Activated CD8-positive, alpha-beta T cell treated with anti-CD3 and anti-CD28 coated beads for 36 hours (primary cell): ENCODE measurements around the gene TMEM190. TPM values are rescaled to one million over a fixed set of nuclear protein-coding genes. Genes with fewer than 3 reads are reported as not detected.
"Not testable (repeated sequence)": the region's sequence is repeated elsewhere in the genome, so short reads cannot be mapped to it uniquely, and the experiment has no call there.

Experiments used
- ATAC-seq: fragments of 200-7000 bp; cut with Tn5 transposase; one replicate; pipeline ENCODE4 v1.10.0; 2021; ENCODE audit warnings: mild to moderate bottlenecking, moderate library complexity
- CTCF ChIA-PET: fragments of 350-600 bp; sonication (Branson Sonifier 250); formaldehyde crosslinking; loops from one replicate; lab custom pipeline; 2021; ENCODE audit warnings: antibody characterized with exemption; lab: Charles Lee
- POLR2A ChIA-PET: fragments of 350-600 bp; sonication (Branson Sonifier 250); formaldehyde crosslinking; loops from one replicate; lab custom pipeline; 2021; ENCODE audit warnings: antibody characterized with exemption; lab: Charles Lee
- DNase-seq: peaks from one replicate; pipeline ENCODE4 v3.0.0-alpha.2; 2020
- H3K27ac Mint-ChIP-seq: one replicate; pipeline ENCODE4 v1.8.0; 2021; ENCODE audit warnings: mild to moderate bottlenecking, mixed read lengths
- H3K27me3 Mint-ChIP-seq: one replicate; pipeline ENCODE4 v1.8.0; 2021; ENCODE audit warnings: mixed read lengths
- H3K36me3 Mint-ChIP-seq: one replicate; pipeline ENCODE4 v1.8.0; 2021; ENCODE audit warnings: low read depth, mixed read lengths
- H3K4me1 Mint-ChIP-seq: one replicate; pipeline ENCODE4 v1.8.0; 2021; ENCODE audit warnings: low read depth, mixed read lengths
- H3K4me3 Mint-ChIP-seq: one replicate; pipeline ENCODE4 v1.8.0; 2021; ENCODE audit warnings: mild to moderate bottlenecking, moderate library complexity, mixed read lengths
- H3K9me3 Mint-ChIP-seq: one replicate; pipeline ENCODE4 v1.8.0; 2021; ENCODE audit warnings: mixed read lengths
- CTCF ChIP-seq: fragments of 200-600 bp; IDR thresholded peaks from one replicate; pipeline ENCODE4 v1.8.0; 2022; ENCODE audit warnings: antibody characterized with exemption, mild to moderate bottlenecking
- intact Hi-C: fragments of 100-400 bp; cut with micrococcal nuclease; formaldehyde crosslinking; loops from one replicate; pipeline ENCODE4 v1.10.0; 2022
- total RNA-seq, 2 experiments: library from RNA; stranded (reverse); gene quantifications; one replicate each; pipeline ENCODE4 v1.2.3, GENCODE V29; 2021

Gene TMEM190
- total RNA-seq, 2 experiments from 2014 or later = not detected

GRCh38 chr19:55406091-55406825, 29.6 kb downstream of the TMEM190 start:
- H3K36me3 Mint-ChIP-seq = peaks cover 56% of the 10 kb centered on the region
- TF ChIP-seq CTCF = no peak
- H3K9me3 Mint-ChIP-seq = peaks cover 9% of the 10 kb centered on the region
- DNase-seq = no peak
- ChIA-PET POLR2A (interaction anchor here (0.7 to 8.6 kb wide), 9 partner anchors 12 to 151 kb away, joined by 3 to 217 read pairs (median 4); partner anchors contain the start of genes RPL28 and TMEM238), CTCF (no interaction called here)
- H3K4me1 Mint-ChIP-seq = peaks cover 26% of the 10 kb centered on the region
- H3K4me3 Mint-ChIP-seq = peak overlapping the region; percentile 92
- intact Hi-C loops = no loop called here
- ATAC-seq = no peak
- H3K27ac Mint-ChIP-seq = peak overlapping the region; percentile 83
- no peaks in the 10 kb centered on the region for H3K27me3 Mint-ChIP-seq

- ChIA-PET POLR2A (interaction anchor here (0.6 to 8.6 kb wide), 23 partner anchors 8 to 739 kb away, joined by 3 to 217 read pairs (median 4); partner anchors contain the start of genes HSPBP1, NAT14, PPP6R1 and RPL28), CTCF (no interaction called here)
- intact Hi-C loops = no loop called here
- peak overlapping the region; percentile 92 for H3K4me3 Mint-ChIP-seq
- no peak for ATAC-seq
- no peaks in the 10 kb centered on the region for H3K27me3 Mint-ChIP-seq
- H3K4me1 Mint-ChIP-seq = peaks cover 26% of the 10 kb centered on the region
- H3K9me3 Mint-ChIP-seq = peaks cover 9% of the 10 kb centered on the region
- peak; percentile 33 for DNase-seq
- peak overlapping the region; percentile 83 for H3K27ac Mint-ChIP-seq
- peaks cover 53% of the 10 kb centered on the region for H3K36me3 Mint-ChIP-seq
- TF ChIP-seq CTCF = no peak
Observed at GRCh38 chr19:55406826-55407549, 30.4 kb downstream of the TMEM190 start.

- DNase-seq, CTCF ChIA-PET, H3K9me3 Mint-ChIP-seq, ATAC-seq, H3K27me3 Mint-ChIP-seq, intact Hi-C loops: not testable (repeated sequence)
- POLR2A ChIA-PET = interaction anchor here (0.6 to 8.6 kb wide), 22 partner anchors 8 to 266 kb away, joined by 3 to 217 read pairs (median 4); partner anchors contain the start of genes HSPBP1, NAT14, PPP6R1 and RPL28
- peak within 1 kb of the TSS; percentile 97 for H3K27ac Mint-ChIP-seq
- H3K36me3 Mint-ChIP-seq = peaks cover 48% of the 10 kb centered on the region
- peak within 1 kb of the TSS; percentile 92 for H3K4me3 Mint-ChIP-seq
- peaks cover 26% of the 10 kb centered on the region for H3K4me1 Mint-ChIP-seq
Observed at GRCh38 chr19:55407550-55407799, 30.8 kb downstream of the TMEM190 start, which contains the start of gene UBE2S. Gene UBE2S, minus strand, starts transcription at chr19:55407788. Its CDS starts 199 bp downstream, at chr19:55407589.

GRCh38 chr19:55407800-55408532, 31.3 kb downstream of the TMEM190 start:
- DNase-seq = peak; percentile 98
- H3K27ac Mint-ChIP-seq = peak overlapping the region; percentile 97
- H3K27me3 Mint-ChIP-seq = no peaks in the 10 kb centered on the region
- intact Hi-C loops = no loop called here
- ATAC-seq = peak; percentile 94
- ChIA-PET POLR2A (interaction anchor here (0.6 to 8.6 kb wide), 23 partner anchors 8 to 267 kb away, joined by 3 to 217 read pairs (median 4); partner anchors contain the start of genes HSPBP1, KMT5C, NAT14 and PPP6R1), CTCF (interaction anchor here (1.2 to 1.5 kb wide), 2 partner anchors 10 to 107 kb away, joined by 5 to 9 read pairs; no protein-coding TSS in a partner anchor)
- peak overlapping the region; percentile 92 for H3K4me3 Mint-ChIP-seq
- no peak for TF ChIP-seq CTCF
- H3K36me3 Mint-ChIP-seq = peaks cover 43% of the 10 kb centered on the region
- H3K9me3 Mint-ChIP-seq = peaks cover 9% of the 10 kb centered on the region
- peaks cover 26% of the 10 kb centered on the region for H3K4me1 Mint-ChIP-seq

GRCh38 chr19:55408533-55408872, 31.9 kb downstream of the TMEM190 start:
- H3K27ac Mint-ChIP-seq = peak overlapping the region; percentile 97
- H3K36me3 Mint-ChIP-seq = peaks cover 38% of the 10 kb centered on the region
- DNase-seq (no peak), ATAC-seq (no peak)
- no peak for TF ChIP-seq CTCF
- H3K4me3 Mint-ChIP-seq = peak overlapping the region; percentile 92
- peaks cover 9% of the 10 kb centered on the region for H3K9me3 Mint-ChIP-seq
- no peaks in the 10 kb centered on the region for H3K27me3 Mint-ChIP-seq
- peaks cover 23% of the 10 kb centered on the region for H3K4me1 Mint-ChIP-seq
- ChIA-PET CTCF (interaction anchor here (0.9 to 1.5 kb wide), 3 partner anchors 9 to 107 kb away, joined by 3 to 9 read pairs (median 5); no protein-coding TSS in a partner anchor), POLR2A (interaction anchor here (0.9 to 8.6 kb wide), 5 partner anchors 9 to 69 kb away, joined by 3 to 217 read pairs (median 4); partner anchors contain the start of genes KMT5C, RPL28 and TMEM238)
- intact Hi-C loops = no loop called here

- H3K4me3 Mint-ChIP-seq, H3K9me3 Mint-ChIP-seq, H3K27me3 Mint-ChIP-seq, DNase-seq, intact Hi-C loops, ATAC-seq: not testable (repeated sequence)
- H3K36me3 Mint-ChIP-seq = peaks cover 33% of the 10 kb centered on the region
- ChIA-PET POLR2A (interaction anchor here (0.6 to 8.6 kb wide), 7 partner anchors 9 to 108 kb away, joined by 3 to 217 read pairs (median 4); partner anchors contain the start of genes KMT5C, RPL28 and TMEM238), CTCF (interaction anchor here (0.8 to 1.5 kb wide), 4 partner anchors 9 to 108 kb away, joined by 3 to 9 read pairs (median 4); no protein-coding TSS in a partner anchor)
- peak overlapping the region; percentile 97 for H3K27ac Mint-ChIP-seq
- H3K4me1 Mint-ChIP-seq = peaks cover 22% of the 10 kb centered on the region
Observed at GRCh38 chr19:55409179-55409578, 32.6 kb downstream of the TMEM190 start.
